ENCODE data around the gene PROP1. TPM values are rescaled to one million over a fixed set of nuclear protein-coding genes. Genes with fewer than 3 reads are reported as not detected.

PROP1 gene
- total RNA-seq, 4 donors from 2014 or later, result not detected

DNA sequence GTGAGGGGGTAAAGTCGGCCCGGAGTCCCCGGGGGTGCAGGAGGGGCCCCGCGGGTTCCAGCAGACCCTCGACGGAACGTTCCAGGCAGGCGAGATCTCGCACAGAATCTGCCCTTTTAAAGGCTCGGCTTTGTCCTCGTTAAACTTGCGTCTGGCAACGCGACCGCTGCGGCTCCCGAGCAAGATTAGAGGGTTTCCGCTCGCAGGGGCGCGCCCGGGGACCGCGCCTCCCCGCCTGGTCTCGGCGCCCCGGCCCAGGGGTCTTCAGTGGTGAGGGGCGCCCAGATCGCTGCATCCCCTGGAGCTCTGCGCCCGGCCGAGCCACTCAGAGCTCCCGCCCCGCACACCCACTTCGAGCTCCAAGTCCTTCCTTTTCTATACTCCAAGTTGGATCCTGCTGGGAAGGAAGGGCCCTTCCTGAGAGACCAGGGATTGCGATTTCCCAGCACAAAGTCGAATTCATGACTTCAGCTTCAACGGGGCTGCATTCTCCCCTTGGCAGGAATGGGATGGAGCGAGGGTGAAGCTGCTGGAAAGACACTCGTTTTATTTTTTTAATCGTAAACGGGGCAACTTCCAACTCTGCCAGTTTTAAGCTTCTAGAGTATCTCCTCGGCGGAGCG lies 11.3 kb downstream of the PROP1 start:
- H3K36me3 ChIP-seq, result no peaks in the 10 kb centered on the region
- no peaks in the 10 kb centered on the region for H3K9me3 ChIP-seq
- TF ChIP-seq POLR2A (IDR thresholded peaks at IDR 0.05) (no peak), EP300 (IDR thresholded peaks at IDR 0.05) (no peak), POLR2AphosphoS5 (IDR thresholded peaks at IDR 0.05) (no peak)
- TF ChIP-seq, protein P1, sequence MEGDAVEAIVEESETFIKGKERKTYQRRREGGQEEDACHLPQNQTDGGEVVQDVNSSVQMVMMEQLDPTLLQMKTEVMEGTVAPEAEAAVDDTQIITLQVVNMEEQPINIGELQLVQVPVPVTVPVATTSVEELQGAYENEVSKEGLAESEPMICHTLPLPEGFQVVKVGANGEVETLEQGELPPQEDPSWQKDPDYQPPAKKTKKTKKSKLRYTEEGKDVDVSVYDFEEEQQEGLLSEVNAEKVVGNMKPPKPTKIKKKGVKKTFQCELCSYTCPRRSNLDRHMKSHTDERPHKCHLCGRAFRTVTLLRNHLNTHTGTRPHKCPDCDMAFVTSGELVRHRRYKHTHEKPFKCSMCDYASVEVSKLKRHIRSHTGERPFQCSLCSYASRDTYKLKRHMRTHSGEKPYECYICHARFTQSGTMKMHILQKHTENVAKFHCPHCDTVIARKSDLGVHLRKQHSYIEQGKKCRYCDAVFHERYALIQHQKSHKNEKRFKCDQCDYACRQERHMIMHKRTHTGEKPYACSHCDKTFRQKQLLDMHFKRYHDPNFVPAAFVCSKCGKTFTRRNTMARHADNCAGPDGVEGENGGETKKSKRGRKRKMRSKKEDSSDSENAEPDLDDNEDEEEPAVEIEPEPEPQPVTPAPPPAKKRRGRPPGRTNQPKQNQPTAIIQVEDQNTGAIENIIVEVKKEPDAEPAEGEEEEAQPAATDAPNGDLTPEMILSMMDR (IDR thresholded peaks at IDR 0.05), result no peak
- no peak overlapping the region for H3K27ac ChIP-seq
- H3K27me3 ChIP-seq, result peaks cover 85% of the 10 kb centered on the region
- H3K4me3 ChIP-seq, result no peak overlapping the region
- ATAC-seq, result no peak
- 2 to 9% methylated on average over 7 to 8 of the region's 47 CpGs for WGBS, 2 donors (ENCODE audit: low coverage in 1 of 2)
- H3K4me1 ChIP-seq, result peaks cover 0 to 8% (median 0%) of the 10 kb centered on the region in 3 donors

DNA sequence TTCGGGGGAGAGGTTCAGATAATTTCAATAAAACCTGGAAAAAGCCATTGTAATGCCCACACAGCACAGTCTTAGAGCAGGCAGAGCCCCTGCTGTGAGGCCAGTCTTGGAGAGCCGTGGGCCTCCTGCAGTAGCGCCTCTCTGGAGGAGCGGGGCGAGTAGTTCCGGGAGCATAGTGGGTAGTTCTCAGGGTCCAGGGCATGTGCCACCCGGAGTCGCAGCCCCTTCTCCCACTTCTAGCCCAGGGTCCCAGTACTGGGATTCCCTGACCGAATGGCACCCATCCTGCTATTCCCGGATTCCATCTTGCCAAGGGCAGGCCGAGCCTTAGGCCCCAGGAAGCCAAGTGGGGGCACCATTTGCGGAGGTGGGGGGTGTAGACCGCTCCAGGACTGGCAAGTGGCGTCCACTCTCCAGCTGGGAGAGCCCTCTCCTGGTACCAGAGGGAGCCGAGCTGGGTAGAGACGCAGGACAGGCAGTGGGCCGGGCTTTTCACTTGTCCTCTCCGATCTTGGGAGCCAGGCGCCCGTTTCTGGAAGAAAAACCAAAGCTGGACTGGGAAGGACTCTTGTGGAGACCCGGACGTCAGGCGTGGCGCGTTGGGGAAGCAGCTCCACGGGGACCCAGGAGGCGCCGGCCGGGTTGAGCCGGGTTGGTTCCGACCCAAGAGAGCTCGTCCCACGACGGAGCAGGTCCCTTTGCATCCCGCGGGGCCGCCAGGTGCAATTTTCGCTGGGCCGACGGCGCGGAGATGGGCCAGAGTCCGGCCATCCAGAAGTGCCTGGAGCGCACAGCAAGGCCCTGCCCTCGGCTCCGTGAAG lies 12.1 kb downstream of the PROP1 start:
- H3K27me3 ChIP-seq, result peaks cover 80% of the 10 kb centered on the region
- H3K9me3 ChIP-seq, result no peaks in the 10 kb centered on the region
- no peaks in the 10 kb centered on the region for H3K36me3 ChIP-seq
- no peak overlapping the region for H3K27ac ChIP-seq
- no peak for ATAC-seq
- H3K4me1 ChIP-seq, result peaks cover 0 to 8% (median 0%) of the 10 kb centered on the region in 3 donors
- WGBS, 2 donors (ENCODE audit: low coverage in 1 of 2), result 65 to 67% methylated on average over 1 to 6 of the region's 46 CpGs
- TF ChIP-seq EP300 (IDR thresholded peaks at IDR 0.05) (no peak), POLR2A (IDR thresholded peaks at IDR 0.05) (no peak), POLR2AphosphoS5 (IDR thresholded peaks at IDR 0.05) (no peak)
- TF ChIP-seq, protein P1 (IDR thresholded peaks at IDR 0.05), result no peak
- no peak overlapping the region for H3K4me3 ChIP-seq

DNA sequence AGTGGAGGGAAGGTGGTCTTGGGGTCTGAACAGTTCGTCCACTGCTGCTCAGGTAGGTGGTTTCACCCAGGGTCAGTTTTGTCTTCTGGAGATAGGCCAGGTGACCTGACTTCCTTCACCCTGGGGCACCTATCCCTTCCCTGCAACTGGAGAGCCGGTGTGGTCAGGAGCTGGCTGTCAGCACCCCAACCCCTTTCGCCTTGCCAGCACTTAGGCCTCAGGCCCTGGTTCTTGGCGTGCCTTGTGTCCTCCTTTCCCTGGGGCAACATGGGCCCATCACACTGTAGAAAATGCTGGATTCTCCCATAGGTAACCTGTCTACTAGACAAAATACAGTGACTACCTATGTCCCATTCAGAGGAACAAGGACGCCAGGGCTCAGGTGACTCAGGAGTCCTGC lies 13.1 kb downstream of the PROP1 start:
- H3K4me1 ChIP-seq, result peaks cover 0 to 8% (median 0%) of the 10 kb centered on the region in 3 donors
- H3K27me3 ChIP-seq, result peaks cover 73% of the 10 kb centered on the region
- TF ChIP-seq, protein P1 (IDR thresholded peaks at IDR 0.05), result no peak
- TF ChIP-seq POLR2A (IDR thresholded peaks at IDR 0.05), result no peak
- TF ChIP-seq POLR2AphosphoS5 (IDR thresholded peaks at IDR 0.05), result no peak
- TF ChIP-seq EP300 (IDR thresholded peaks at IDR 0.05), result no peak
- no peaks in the 10 kb centered on the region for H3K9me3 ChIP-seq
- no peaks in the 10 kb centered on the region for H3K36me3 ChIP-seq
- no peak for ATAC-seq
- WGBS, 2 donors (ENCODE audit: low coverage in 1 of 2), result 73% methylated on average over 2 of the region's 5 CpGs; no CpG with 5 or more reads in 1 of the 2 donors
- no peak overlapping the region for H3K27ac ChIP-seq
- H3K4me3 ChIP-seq, result no peak overlapping the region

DNA sequence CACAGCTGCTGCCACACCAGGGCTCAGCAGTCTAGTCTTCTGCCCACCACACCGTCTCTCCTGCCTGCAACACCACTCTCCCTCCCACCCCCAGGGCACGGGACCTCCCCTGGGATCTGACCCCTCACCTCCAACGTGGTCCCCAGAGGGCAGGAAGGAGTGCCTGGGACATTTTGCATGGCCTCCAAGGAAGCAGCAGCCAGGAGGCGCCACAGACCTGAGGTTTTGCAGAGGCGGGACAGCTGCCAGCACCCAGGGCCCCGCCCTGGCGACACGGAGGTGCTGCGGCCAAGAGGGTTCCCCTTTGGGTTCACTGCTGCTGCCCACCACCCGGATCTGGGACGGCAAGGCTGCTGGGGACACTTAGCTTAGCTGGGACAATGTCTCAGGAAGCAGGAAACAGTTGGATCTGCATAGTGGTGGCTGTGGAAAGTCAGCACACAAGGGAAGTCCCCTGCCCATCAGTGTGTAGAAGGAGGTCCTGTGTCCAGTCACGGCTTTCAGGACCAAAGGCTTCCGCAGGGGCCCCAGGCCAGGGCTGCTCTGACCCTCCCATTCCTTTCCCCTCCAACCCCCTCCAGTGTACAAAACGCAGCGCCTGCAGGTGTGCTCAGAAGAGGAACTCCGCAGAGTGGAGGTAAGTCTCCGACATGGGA lies 13.8 kb downstream of the PROP1 start:
- no peak for ATAC-seq
- H3K36me3 ChIP-seq, result no peaks in the 10 kb centered on the region
- 42 to 54% methylated on average over 3 to 4 of the region's 17 CpGs for WGBS, 2 donors (ENCODE audit: low coverage in 1 of 2)
- H3K9me3 ChIP-seq, result no peaks in the 10 kb centered on the region
- TF ChIP-seq, protein P1 (IDR thresholded peaks at IDR 0.05), result peak in 1 of 4 experiments; percentile 20
- no peak for TF ChIP-seq POLR2AphosphoS5 (IDR thresholded peaks at IDR 0.05)
- peaks cover 71% of the 10 kb centered on the region for H3K27me3 ChIP-seq
- peaks cover 0 to 8% (median 0%) of the 10 kb centered on the region in 3 donors for H3K4me1 ChIP-seq
- H3K4me3 ChIP-seq, result no peak overlapping the region
- no peak overlapping the region for H3K27ac ChIP-seq
